Upper lobe of right lung (tissue), 1 donor: Measurements from ENCODE around the gene TBC1D1. TPM values are rescaled to one million over a fixed set of nuclear protein-coding genes. Genes with fewer than 3 reads are reported as not detected.

Source experiments
- ATAC-seq: fragments of 200-7000 bp; cut with Tn5 transposase; one replicate; pipeline ENCODE4 v1.9.1; 2020; ENCODE audit warnings: mild to moderate bottlenecking, moderate library complexity
- DNase-seq: peaks from one replicate; pipeline ENCODE4 v3.0.0-alpha.2; 2020
- H3K27ac ChIP-seq: fragments of 200-600 bp; one replicate; pipeline ENCODE4 v1.8.0; 2022
- H3K27me3 ChIP-seq: fragments of 200-600 bp; one replicate; pipeline ENCODE4 v1.8.0; 2022; ENCODE audit warnings: mild to moderate bottlenecking
- H3K36me3 ChIP-seq: fragments of 200-600 bp; one replicate; pipeline ENCODE4 v1.8.0; 2022
- H3K4me1 ChIP-seq: fragments of 200-600 bp; one replicate; pipeline ENCODE4 v1.8.0; 2022
- H3K4me3 ChIP-seq: fragments of 200-600 bp; one replicate; pipeline ENCODE4 v1.8.0; 2022; ENCODE audit warnings: mild to moderate bottlenecking
- H3K9me3 ChIP-seq: fragments of 200-600 bp; one replicate; pipeline ENCODE4 v1.8.0; 2022
- intact Hi-C: fragments of 100-400 bp; cut with DNase I; formaldehyde crosslinking; loops from one replicate; pipeline ENCODE4 v1.11.0; 2022
- total RNA-seq: library from RNA; stranded (reverse); fragmentation: NEBNext Ultra II Directional; extraction: Animal tissue kit (Norgen Biotek cat#: 25700); gene quantifications from one replicate; pipeline ENCODE4 v1.2.1, GENCODE V29; 2021
- TF ChIP-seq, protein P1 (sequence below): fragments of 200-600 bp; IDR thresholded peaks from one replicate; pipeline ENCODE4 v1.8.0; 2022; ENCODE audit warnings: antibody characterized with exemption
- donor health status: DM: no; HTN: yes; CAD: no; lungs with severe emphysema.

TBC1D1 gene
- total RNA-seq, 1 donor from 2014 or later, result 61.9 TPM

DNA sequence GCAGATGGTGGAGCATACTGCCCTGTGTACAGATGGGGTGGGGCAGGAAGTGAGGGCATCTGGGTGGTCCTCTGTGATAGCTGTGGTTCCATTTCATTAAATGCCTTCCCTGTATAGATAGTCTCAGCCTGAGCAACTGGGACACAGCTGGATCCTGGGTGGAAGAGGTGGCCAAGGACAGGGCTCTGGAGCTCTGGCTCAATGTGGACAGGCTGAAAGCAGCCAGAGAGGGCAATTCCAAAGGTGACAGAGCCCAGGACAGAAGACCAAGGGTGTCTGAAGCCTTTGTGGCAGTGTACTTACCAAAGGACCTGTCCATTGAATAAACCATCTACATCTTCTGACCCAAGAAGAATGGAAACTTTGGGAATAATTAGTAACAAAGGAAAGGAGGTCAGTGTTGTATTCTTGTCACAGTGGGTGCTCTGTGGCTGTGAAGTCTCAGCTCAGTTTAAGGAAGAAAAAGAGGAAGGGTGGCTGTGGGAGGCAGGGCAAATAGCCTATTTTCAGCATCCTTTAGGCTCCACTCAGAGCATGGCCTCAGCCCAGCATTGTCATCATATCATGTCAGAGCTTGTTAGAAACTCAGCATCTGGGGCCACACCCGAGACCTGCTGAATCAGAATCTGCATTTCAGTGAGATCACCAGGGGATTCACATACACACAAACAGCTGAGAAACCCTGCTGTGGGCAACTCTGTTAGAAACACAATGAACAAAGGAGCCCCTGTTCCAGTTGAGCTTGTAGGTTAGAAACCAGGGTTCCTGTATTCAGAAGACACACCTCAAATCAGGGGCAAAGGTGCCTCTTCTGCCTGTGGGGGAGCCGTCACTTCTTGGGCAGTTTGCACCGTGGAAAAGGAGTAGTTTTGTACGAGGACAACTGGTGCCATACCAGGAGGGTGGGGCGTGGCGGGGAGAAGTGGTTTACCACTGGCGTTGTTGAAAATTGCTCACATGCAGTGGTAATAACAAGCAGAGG is 237.9 kb downstream of the TBC1D1 start:
- ATAC-seq (peak; percentile 18), DNase-seq (no peak)
- Histone ChIP-seq H3K4me3 (no peak overlapping the region), H3K9me3 (no peaks in the 10 kb centered on the region), H3K36me3 (peaks cover 14% of the 10 kb centered on the region), H3K27me3 (no peaks in the 10 kb centered on the region), H3K4me1 (peaks cover 12% of the 10 kb centered on the region), H3K27ac (no peak overlapping the region)
- intact Hi-C loops, result no loop called here
- TF ChIP-seq, protein P1, sequence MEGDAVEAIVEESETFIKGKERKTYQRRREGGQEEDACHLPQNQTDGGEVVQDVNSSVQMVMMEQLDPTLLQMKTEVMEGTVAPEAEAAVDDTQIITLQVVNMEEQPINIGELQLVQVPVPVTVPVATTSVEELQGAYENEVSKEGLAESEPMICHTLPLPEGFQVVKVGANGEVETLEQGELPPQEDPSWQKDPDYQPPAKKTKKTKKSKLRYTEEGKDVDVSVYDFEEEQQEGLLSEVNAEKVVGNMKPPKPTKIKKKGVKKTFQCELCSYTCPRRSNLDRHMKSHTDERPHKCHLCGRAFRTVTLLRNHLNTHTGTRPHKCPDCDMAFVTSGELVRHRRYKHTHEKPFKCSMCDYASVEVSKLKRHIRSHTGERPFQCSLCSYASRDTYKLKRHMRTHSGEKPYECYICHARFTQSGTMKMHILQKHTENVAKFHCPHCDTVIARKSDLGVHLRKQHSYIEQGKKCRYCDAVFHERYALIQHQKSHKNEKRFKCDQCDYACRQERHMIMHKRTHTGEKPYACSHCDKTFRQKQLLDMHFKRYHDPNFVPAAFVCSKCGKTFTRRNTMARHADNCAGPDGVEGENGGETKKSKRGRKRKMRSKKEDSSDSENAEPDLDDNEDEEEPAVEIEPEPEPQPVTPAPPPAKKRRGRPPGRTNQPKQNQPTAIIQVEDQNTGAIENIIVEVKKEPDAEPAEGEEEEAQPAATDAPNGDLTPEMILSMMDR, result no peak

DNA sequence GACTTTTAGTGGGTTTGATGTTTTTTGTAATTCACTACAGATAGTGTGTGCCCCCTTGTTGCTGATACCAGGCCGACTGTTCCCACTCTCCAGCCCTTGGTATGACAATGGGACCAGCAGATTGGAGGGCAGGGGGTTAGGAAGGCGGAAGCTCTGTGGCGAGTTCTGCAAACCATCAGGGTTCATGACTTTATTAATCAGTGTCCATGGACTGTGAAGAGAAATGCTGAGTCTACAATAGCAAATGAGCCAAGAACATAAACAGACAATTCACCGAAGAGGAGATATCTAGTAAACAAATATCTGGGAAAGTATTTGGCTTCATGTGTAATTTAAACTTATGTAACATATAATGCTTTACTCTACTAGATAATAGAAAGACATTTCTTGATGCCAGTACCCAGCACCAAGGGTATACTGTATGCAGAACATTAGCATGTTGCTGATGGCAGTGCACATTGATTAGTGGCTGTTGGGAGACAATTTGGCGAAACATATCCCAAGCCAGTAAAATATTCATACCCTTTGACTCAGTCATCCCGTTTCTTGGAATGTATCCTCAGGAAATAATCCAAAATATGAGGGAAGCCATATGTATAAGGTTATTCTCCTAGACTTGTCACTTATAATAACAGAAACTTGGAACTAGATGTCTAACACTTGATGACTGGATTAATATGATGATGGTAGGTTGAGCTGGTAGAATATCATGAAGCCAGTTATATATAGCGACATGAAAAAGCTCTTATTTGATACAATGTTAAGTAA is 238.8 kb downstream of the TBC1D1 start:
- Histone ChIP-seq H3K4me1 (peaks cover 12% of the 10 kb centered on the region), H3K27ac (no peak overlapping the region), H3K27me3 (no peaks in the 10 kb centered on the region), H3K9me3 (no peaks in the 10 kb centered on the region), H3K4me3 (no peak overlapping the region), H3K36me3 (peaks cover 22% of the 10 kb centered on the region)
- ATAC-seq (no peak), DNase-seq (no peak)
- TF ChIP-seq, protein P1, result no peak
- intact Hi-C loops, result no loop called here

DNA sequence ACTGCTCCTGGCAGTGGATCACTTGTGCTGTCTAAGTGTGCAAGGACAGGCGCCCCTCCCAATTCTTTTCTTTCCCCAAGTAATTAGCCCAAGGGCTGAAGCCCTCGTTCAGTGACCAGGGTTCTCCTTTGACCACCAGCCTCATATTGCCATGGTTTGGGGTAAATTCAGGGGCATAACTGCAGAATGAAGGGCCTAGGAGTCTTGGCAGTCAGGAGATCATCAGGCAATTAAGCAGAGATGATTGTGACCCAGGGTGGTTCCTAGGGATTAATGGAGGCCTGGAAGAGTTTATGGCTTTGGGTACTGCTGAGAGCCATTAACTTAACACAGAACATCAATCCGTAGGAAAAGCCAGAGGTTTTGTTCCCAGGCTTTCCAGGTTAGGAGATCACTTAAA is 240.0 kb downstream of the TBC1D1 start:
- intact Hi-C loops, result no loop called here
- Histone ChIP-seq H3K4me1 (peaks cover 12% of the 10 kb centered on the region), H3K36me3 (peaks cover 19% of the 10 kb centered on the region), H3K27ac (no peak overlapping the region), H3K4me3 (no peak overlapping the region), H3K27me3 (no peaks in the 10 kb centered on the region), H3K9me3 (no peaks in the 10 kb centered on the region)
- no peak for ATAC-seq
- TF ChIP-seq, protein P1, result no peak
- DNase-seq, result no peak

DNA sequence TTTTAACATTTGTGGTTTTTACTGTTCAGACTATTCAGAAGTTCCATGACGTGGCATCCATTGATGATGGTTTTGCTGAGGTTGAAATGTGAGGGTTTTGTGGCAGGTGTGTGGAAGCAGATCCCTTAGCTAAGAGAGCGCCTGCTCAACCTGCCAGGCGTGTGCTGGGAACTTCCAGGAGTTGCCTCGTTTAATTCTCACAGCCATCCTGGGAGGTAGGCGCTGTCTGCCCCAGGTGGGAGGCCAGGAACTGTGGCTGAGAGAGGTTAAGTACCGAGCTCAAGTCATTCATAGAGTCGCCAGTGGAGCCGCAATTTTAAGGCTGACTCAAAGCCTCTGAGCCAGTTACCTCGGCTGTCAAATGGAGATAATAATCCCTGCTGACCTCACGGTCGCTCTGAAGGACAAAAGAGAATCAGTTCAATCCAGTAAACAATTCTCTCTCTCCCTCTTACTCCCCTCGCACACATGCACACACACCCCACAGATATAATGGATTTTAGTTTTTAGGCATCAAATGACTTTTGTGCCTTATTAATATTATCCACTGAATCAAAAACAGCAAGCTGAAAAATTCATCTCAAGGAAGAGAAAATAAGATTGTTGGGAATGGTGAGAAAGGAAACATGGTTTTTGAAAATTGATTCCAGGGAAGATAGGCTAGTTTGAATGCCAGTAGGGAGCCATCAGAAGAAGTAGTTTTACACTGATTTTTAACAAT is 240.6 kb downstream of the TBC1D1 start:
- Histone ChIP-seq H3K9me3 (no peaks in the 10 kb centered on the region), H3K27me3 (no peaks in the 10 kb centered on the region), H3K36me3 (peaks cover 19% of the 10 kb centered on the region), H3K4me1 (peaks cover 12% of the 10 kb centered on the region), H3K27ac (no peak overlapping the region), H3K4me3 (no peak overlapping the region)
- ATAC-seq (no peak), DNase-seq (no peak)
- TF ChIP-seq, protein P1, result no peak
- intact Hi-C loops, result no loop called here

DNA sequence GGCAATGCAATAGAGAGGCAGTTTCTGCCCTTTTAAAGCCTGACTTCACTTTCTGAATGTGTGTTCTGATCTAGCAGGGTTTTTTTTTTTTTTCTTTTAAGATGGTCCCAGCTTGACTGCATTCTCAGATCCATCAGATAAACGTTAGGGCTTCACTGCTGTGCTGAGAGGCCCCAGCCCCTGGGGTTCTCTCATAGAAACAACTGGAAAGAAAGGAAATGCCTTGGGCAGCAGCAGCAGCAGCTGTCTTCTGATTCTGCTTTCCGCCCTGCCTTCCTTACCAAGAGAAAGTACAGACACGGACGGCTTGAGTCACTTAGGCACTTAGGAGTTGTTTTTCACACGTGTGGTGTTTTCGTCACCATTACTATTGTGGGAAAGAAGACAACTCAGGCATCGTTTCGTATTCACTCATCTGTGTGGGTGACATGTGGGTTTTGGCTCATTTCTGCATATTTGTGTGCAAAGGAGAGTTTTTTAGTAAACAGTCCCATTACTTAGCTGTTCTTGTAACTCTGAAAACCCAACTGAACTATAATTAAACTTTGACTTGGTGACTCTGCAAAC is 241.3 kb downstream of the TBC1D1 start:
- Histone ChIP-seq H3K36me3 (peaks cover 20% of the 10 kb centered on the region), H3K4me1 (peaks cover 12% of the 10 kb centered on the region), H3K4me3 (no peak overlapping the region), H3K27ac (no peak overlapping the region), H3K27me3 (no peaks in the 10 kb centered on the region), H3K9me3 (no peaks in the 10 kb centered on the region)
- DNase-seq (no peak), ATAC-seq (peak; percentile 62)
- TF ChIP-seq, protein P1, result no peak
- intact Hi-C loops, result no loop called here
